ENCODE measurements around the gene APBA2. TPM values are rescaled to one million over a fixed set of nuclear protein-coding genes. Genes with fewer than 3 reads are reported as not detected.

The APBA2 gene
- total and polyA plus RNA-seq, 10 donors, result 5.8 to 33.8 (median 18.3) TPM

DNA sequence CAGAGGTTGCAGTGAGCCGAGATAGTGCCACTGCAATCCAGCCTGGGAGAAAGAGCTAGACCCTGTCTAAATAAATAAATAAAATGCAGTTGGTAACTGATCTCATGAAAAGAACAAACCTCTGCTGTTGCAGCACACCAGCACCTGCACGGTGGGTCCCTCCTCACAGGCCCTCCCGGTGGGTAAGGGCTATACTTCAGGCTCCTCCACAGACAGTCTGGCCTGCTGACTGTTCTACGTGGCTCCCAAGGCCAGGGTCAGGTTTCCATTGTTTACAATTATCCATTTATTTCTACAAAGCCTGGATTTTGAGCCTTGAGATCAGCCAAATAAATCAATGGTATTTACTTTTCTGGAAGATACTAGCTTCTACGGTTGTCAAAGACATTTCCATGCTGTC lies 5.1 kb upstream of the APBA2 start:
- no peak for DNase-seq
- TF ChIP-seq, protein P1, sequence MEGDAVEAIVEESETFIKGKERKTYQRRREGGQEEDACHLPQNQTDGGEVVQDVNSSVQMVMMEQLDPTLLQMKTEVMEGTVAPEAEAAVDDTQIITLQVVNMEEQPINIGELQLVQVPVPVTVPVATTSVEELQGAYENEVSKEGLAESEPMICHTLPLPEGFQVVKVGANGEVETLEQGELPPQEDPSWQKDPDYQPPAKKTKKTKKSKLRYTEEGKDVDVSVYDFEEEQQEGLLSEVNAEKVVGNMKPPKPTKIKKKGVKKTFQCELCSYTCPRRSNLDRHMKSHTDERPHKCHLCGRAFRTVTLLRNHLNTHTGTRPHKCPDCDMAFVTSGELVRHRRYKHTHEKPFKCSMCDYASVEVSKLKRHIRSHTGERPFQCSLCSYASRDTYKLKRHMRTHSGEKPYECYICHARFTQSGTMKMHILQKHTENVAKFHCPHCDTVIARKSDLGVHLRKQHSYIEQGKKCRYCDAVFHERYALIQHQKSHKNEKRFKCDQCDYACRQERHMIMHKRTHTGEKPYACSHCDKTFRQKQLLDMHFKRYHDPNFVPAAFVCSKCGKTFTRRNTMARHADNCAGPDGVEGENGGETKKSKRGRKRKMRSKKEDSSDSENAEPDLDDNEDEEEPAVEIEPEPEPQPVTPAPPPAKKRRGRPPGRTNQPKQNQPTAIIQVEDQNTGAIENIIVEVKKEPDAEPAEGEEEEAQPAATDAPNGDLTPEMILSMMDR (IDR thresholded peaks at IDR 0.05 in 8 of 11, conservative IDR thresholded peaks at IDR 0.05 in 3 of 11), result no peak
- no peak for TF ChIP-seq POLR2A (IDR thresholded peaks at IDR 0.05)
- no peak for TF ChIP-seq POLR2AphosphoS5 (IDR thresholded peaks at IDR 0.05)
- no peaks in the 10 kb centered on the region for H3K9me3 ChIP-seq
- intact Hi-C loops (cut with DNase I; ENCODE audit: low total_unique reads), result no loop called here
- peaks cover 0 to 14% (median 8%) of the 10 kb centered on the region in 7 donors for H3K27me3 ChIP-seq (replicated peaks in 1 of 7)
- peaks cover 0 to 10% (median 8%) of the 10 kb centered on the region in 6 donors for H3K4me1 ChIP-seq
- H3K4me3 ChIP-seq, result no peak overlapping the region
- peak overlapping the region in 1 of 8 donors; percentile 25 for H3K27ac ChIP-seq
- WGBS, 5 donors, result 82 to 88% (median 85%) methylated on average over 5 of the region's 5 CpGs
- no peaks in the 10 kb centered on the region for H3K36me3 ChIP-seq

GRCh38 chr15:28881170-28881569 lies 4.6 kb upstream of the APBA2 start:
- no peak for TF ChIP-seq POLR2A (IDR thresholded peaks at IDR 0.05)
- TF ChIP-seq POLR2AphosphoS5 (IDR thresholded peaks at IDR 0.05), result no peak
- TF ChIP-seq, protein P1 (IDR thresholded peaks at IDR 0.05 in 8 of 11, conservative IDR thresholded peaks at IDR 0.05 in 3 of 11), result no peak

GRCh38 chr15:28881600-28881999 lies 4.2 kb upstream of the APBA2 start:
- 91 to 100% (median 94%) methylated on average over 1 of the region's 1 CpG for WGBS, 5 donors
- H3K4me1 ChIP-seq, result peaks cover 0 to 17% (median 13%) of the 10 kb centered on the region in 6 donors
- TF ChIP-seq, protein P1 (IDR thresholded peaks at IDR 0.05 in 8 of 11, conservative IDR thresholded peaks at IDR 0.05 in 3 of 11), result no peak
- TF ChIP-seq POLR2AphosphoS5 (IDR thresholded peaks at IDR 0.05), result no peak
- no peak for TF ChIP-seq POLR2A (IDR thresholded peaks at IDR 0.05)
- peaks cover 0 to 23% (median 14%) of the 10 kb centered on the region in 7 donors for H3K27me3 ChIP-seq (replicated peaks in 1 of 7)
- no peak overlapping the region for H3K27ac ChIP-seq
- H3K4me3 ChIP-seq, result no peak overlapping the region
- intact Hi-C loops (cut with DNase I; ENCODE audit: low total_unique reads), result no loop called here
- no peaks in the 10 kb centered on the region for H3K9me3 ChIP-seq
- no peak for DNase-seq
- H3K36me3 ChIP-seq, result no peaks in the 10 kb centered on the region

More at GRCh38 chr15:28881170-28881569, 4.6 kb upstream of the APBA2 start:
- WGBS, 5 donors, result 23 to 44% (median 35%) methylated on average over 3 of the region's 3 CpGs
- H3K27me3 ChIP-seq (replicated peaks in 1 of 7), result peaks cover 0 to 19% (median 10%) of the 10 kb centered on the region in 7 donors
- H3K27ac ChIP-seq, result peak overlapping the region in 1 of 8 donors; percentile 25
- peaks cover 0 to 13% (median 9%) of the 10 kb centered on the region in 6 donors for H3K4me1 ChIP-seq
- intact Hi-C loops (cut with DNase I; ENCODE audit: low total_unique reads), result no loop called here
- H3K9me3 ChIP-seq, result no peaks in the 10 kb centered on the region
- no peak for DNase-seq
- H3K36me3 ChIP-seq, result no peaks in the 10 kb centered on the region
- no peak overlapping the region for H3K4me3 ChIP-seq

DNA sequence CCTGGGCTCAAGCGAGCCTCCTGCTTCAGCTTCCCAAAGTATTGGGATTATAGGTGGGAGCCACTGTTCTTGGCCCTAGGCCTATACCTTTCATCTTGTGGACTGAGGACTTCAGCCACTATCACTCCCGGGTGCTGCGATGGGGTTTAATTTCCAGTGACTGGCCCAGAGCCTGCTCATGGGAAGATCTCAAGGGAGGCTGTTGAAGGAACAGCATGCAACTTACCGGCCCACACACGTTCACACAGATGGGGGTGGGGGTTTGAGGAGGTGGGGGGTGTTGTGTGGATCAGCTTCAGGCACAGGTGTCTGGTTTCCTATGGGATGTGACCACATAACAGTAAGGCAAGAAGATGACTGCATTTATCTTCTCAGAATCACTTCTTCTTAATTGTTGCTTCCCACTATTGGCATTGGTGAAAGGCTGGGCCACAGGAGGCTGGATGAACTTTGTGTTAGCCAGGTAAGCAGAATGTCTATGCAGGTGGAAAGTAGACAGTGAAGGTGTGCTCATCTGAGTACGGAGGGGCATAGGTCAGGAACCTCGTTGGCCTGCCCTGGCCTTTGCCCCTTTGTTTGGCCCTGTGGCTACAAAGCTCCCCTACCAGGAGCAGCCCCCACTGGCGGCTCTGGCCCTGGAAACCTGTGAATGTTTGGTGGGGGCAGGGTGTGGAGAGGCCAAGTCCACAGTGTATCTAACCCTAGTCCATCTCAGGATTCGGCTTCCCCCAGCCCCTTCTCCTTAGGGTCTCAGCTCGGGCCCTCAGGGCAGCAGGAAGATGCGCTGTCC lies 1.4 kb upstream of the APBA2 start:
- Histone ChIP-seq H3K27ac (no peak overlapping the region), H3K4me1 (peaks cover 0 to 36% (median 19%) of the 10 kb centered on the region in 6 donors), H3K27me3 (replicated peaks in 1 of 7) (peaks cover 0 to 37% (median 18%) of the 10 kb centered on the region in 7 donors), H3K4me3 (no peak overlapping the region), H3K9me3 (no peaks in the 10 kb centered on the region), H3K36me3 (no peaks in the 10 kb centered on the region)
- intact Hi-C loops (cut with DNase I; ENCODE audit: low total_unique reads), result no loop called here
- 90 to 95% (median 93%) methylated on average over 11 of the region's 11 CpGs for WGBS, 5 donors
- DNase-seq, result no peak
- TF ChIP-seq POLR2A (IDR thresholded peaks at IDR 0.05) (no peak), POLR2AphosphoS5 (IDR thresholded peaks at IDR 0.05) (no peak)
- TF ChIP-seq, protein P1 (IDR thresholded peaks at IDR 0.05 in 8 of 11, conservative IDR thresholded peaks at IDR 0.05 in 3 of 11), result no peak
